HepG2 (cell line): ENCODE results near the gene RIOK3. TPM values are rescaled to one million over a fixed set of nuclear protein-coding genes. Genes with fewer than 3 reads are reported as not detected.

Experiments used
- ATAC-seq: fragments of 200-7000 bp; cut with Tn5 transposase; 3 replicates; pipeline ENCODE4 v1.9.1; 2020; ENCODE audit warnings: mild to moderate bottlenecking, moderate library complexity
- BruUV-seq: library from RNA; stranded (reverse); fragments of 400-500 nt; replicated peaks from 2 replicates; lab custom pipeline; 2021; lab: Mats Ljungman, UMichigan
- CTCF ChIA-PET: fragments of 300-600 bp; formaldehyde crosslinking; extraction: SDS; loops from one replicate; lab custom pipeline; 2021; ENCODE audit warnings: low total read pairs, inconsistent platforms, low intra/inter-chr PET ratio; lab: Yijun Ruan, JAX
- POLR2A ChIA-PET: fragments of 350-600 bp; sonication (Branson Sonifier 250); formaldehyde crosslinking; loops from one replicate; lab custom pipeline; 2020; ENCODE audit warnings: antibody characterized with exemption, inconsistent platforms; lab: Yijun Ruan, JAX
- DNase-seq: peaks from one replicate; pipeline ENCODE4 v3.0.0-alpha.2; 2015; ENCODE audit warnings: low spot score
- FAIRE-seq: peaks from 3 replicates; lab custom pipeline; 2011; peaks lifted over from hg19 to GRCh38; lab: Jason Lieb, UNC
- H2AFZ ChIP-seq: one replicate; pipeline ENCODE4 v1.6.1; 2011; ENCODE audit warnings: low read length, inconsistent platforms
- H3K27ac ChIP-seq: fragments of 300-600 bp; 3 replicates; pipeline ENCODE4 v1.8.0; 2011; ENCODE audit warnings: mixed run types, mild to moderate bottlenecking, mixed read lengths, low read length, inconsistent platforms; ENCODE audit not compliant: insufficient read depth; ENCODE audit errors: extremely low read length
- H3K27me3 ChIP-seq, 2 experiments: fragments of 200-600 bp in 1 of 2; 2 replicates in 1 of 2; 3 replicates in 1 of 2; pipeline versions ENCODE4 v1.6.0 to v1.8.0; 2011; ENCODE audit warnings: low read length in 2 of 2, mild to moderate bottlenecking in 2 of 2, moderate library complexity in 2 of 2, inconsistent platforms in 1 of 2; ENCODE audit not compliant: insufficient read depth in 2 of 2, control insufficient read depth in 1 of 2
- H3K36me3 ChIP-seq, 2 experiments: fragments of 200-600 bp in 1 of 2; replicated peaks in 1 of 2; 2 replicates in 1 of 2; 3 replicates in 1 of 2; pipeline versions ENCODE4 v1.5.1 to v1.8.0; 2011; ENCODE audit warnings: low read length in 2 of 2, inconsistent platforms in 1 of 2; ENCODE audit not compliant: insufficient read depth in 2 of 2, control insufficient read depth in 1 of 2
- H3K4me1 ChIP-seq: 2 replicates; pipeline ENCODE4 v1.5.1; 2012; ENCODE audit warnings: low read length, inconsistent platforms; ENCODE audit not compliant: insufficient read depth
- H3K4me2 ChIP-seq: 2 replicates; pipeline ENCODE4 v1.6.0; 2011; ENCODE audit warnings: low read depth, low read length, inconsistent platforms
- H3K4me3 ChIP-seq, 3 experiments: fragments of 200-600 bp in 1 of 3; sonication (generic), shearing (Covaris generic) in 1 of 3; replicated peaks in 1 of 3; 2 replicates each; pipeline ENCODE4 v1.5.1; 2011 to 2016; ENCODE audit warnings: low read length in 3 of 3, inconsistent platforms in 2 of 3, low read depth in 2 of 3, mild to moderate bottlenecking in 2 of 3, control low read depth in 1 of 3, mixed read lengths in 1 of 3; ENCODE audit not compliant: insufficient read depth in 1 of 3
- H3K79me2 ChIP-seq: one replicate; pipeline ENCODE4 v1.6.1; 2011; ENCODE audit warnings: low read length, inconsistent platforms; ENCODE audit not compliant: insufficient read depth
- H3K9ac ChIP-seq: 2 replicates; pipeline ENCODE4 v1.6.0; 2011; ENCODE audit warnings: mild to moderate bottlenecking, low read depth, low read length, inconsistent platforms; ENCODE audit not compliant: insufficient read depth
- H3K9me3 ChIP-seq: 2 replicates; pipeline ENCODE4 v1.5.1; 2012; ENCODE audit warnings: mild to moderate bottlenecking, low read length
- H4K20me1 ChIP-seq: 2 replicates; pipeline ENCODE4 v1.6.0; 2011; ENCODE audit warnings: inconsistent platforms, mild to moderate bottlenecking, low read length, moderate library complexity; ENCODE audit not compliant: insufficient read depth
- CREM ChIP-seq, 2 experiments: sonication (generic) in 1 of 2; formaldehyde crosslinking in 1 of 2; IDR thresholded peaks; 2 replicates each; pipeline versions ENCODE4 v1.4.0 to v1.6.1; 2016 to 2020; ENCODE audit warnings: antibody characterized with exemption in 1 of 2, mild to moderate bottlenecking in 1 of 2, missing genetic modification reagents in 1 of 2
- HNRNPH1 ChIP-seq: fragments of 200-400 bp; formaldehyde crosslinking; optimal IDR thresholded peaks from 2 replicates; pipeline ENCODE3; 2017; ENCODE audit warnings: mild to moderate bottlenecking, low read depth, low read length
- KMT2B ChIP-seq: IDR thresholded peaks from 2 replicates; pipeline ENCODE4 v1.6.1; 2016; ENCODE audit warnings: missing genetic modification reagents, missing compliant biosample characterization
- ZHX1 ChIP-seq: sonication (generic); formaldehyde crosslinking; IDR thresholded peaks from 2 replicates; pipeline ENCODE4 v1.8.1; 2022; ENCODE audit warnings: low read depth, mild to moderate bottlenecking, missing genetic modification reagents
- ZNF12 ChIP-seq: sonication (generic); formaldehyde crosslinking; IDR thresholded peaks from 2 replicates; pipeline ENCODE4 v1.5.0; 2020; ENCODE audit warnings: missing genetic modification reagents
- ZNF569 ChIP-seq: sonication (generic); formaldehyde crosslinking; IDR thresholded peaks from 2 replicates; pipeline ENCODE4 v1.5.0; 2020; ENCODE audit warnings: mild to moderate bottlenecking, missing genetic modification reagents, moderate library complexity, borderline replicate concordance
- ZNF770 ChIP-seq: sonication (generic); formaldehyde crosslinking; IDR thresholded peaks from 2 replicates; pipeline ENCODE4 v1.5.0; 2020; ENCODE audit warnings: mild to moderate bottlenecking, missing genetic modification reagents
- WGBS: methylation state at CpG from one replicate; pipeline ENCODE4 v1.1.6; 2017; ENCODE audit warnings: low lambda C conversion rate; 5-methylcytosine and 5-hydroxymethylcytosine counted together
- in situ Hi-C: cut with HindIII; loops from 2 replicates; pipeline ENCODE4 v1.10.0; 2017; ENCODE audit warnings: low pct_unique_long_range_greater_than_20kb; ENCODE audit not compliant: extremely low pct_ligation_motif_present
- intact Hi-C: fragments of 100-400 bp; cut with micrococcal nuclease; formaldehyde crosslinking; loops from one replicate; pipeline ENCODE4 v1.10.0; 2022; ENCODE audit not compliant: unreplicated experiment
- polyA plus RNA-seq, 8 experiments: library from polyadenylated mRNA; depleted of rRNA in 3 of 8; stranded (reverse) in 7 of 8; unstranded in 1 of 8; fragments of >200 nt; fragmentation: Illumina TruSeq in 4 of 8; extraction: Trizol in 4 of 8; gene quantifications; 2 replicates each; pipeline versions ENCODE4 v1.2.1 to v1.2.3, GENCODE V29; 2011 to 2016; ENCODE audit warnings: low read depth in 4 of 8, missing spikeins in 1 of 8, mixed read lengths in 1 of 8; ENCODE audit not compliant: insufficient read depth in 1 of 8
- total RNA-seq, 5 experiments: library from RNA; depleted of rRNA; stranded (reverse); fragments of >200 nt; fragmentation: Illumina TruSeq; extraction: Trizol; gene quantifications; 2 replicates each; pipeline ENCODE4 v1.2.3, GENCODE V29; 2016; ENCODE audit warnings: low read depth in 1 of 5
- TF ChIP-seq, protein P1 (sequence below): sonication (generic); formaldehyde crosslinking; IDR thresholded peaks from 2 replicates; pipeline ENCODE4 v1.8.1; 2023; ENCODE audit warnings: mild to moderate bottlenecking, inconsistent platforms, moderate library complexity, missing genetic modification reagents, borderline replicate concordance
- TF ChIP-seq, protein P2 (sequence below): sonication (generic); formaldehyde crosslinking; IDR thresholded peaks from 2 replicates; pipeline ENCODE4 v1.4.0; 2020; ENCODE audit warnings: mild to moderate bottlenecking, missing genetic modification reagents, borderline replicate concordance

RIOK3 gene
- total and polyA plus RNA-seq, 2 of the 13 experiments (the other 11 are each of a cell fraction or from before 2014, with no cell fraction given) = 26.7 to 36.0 TPM

DNA sequence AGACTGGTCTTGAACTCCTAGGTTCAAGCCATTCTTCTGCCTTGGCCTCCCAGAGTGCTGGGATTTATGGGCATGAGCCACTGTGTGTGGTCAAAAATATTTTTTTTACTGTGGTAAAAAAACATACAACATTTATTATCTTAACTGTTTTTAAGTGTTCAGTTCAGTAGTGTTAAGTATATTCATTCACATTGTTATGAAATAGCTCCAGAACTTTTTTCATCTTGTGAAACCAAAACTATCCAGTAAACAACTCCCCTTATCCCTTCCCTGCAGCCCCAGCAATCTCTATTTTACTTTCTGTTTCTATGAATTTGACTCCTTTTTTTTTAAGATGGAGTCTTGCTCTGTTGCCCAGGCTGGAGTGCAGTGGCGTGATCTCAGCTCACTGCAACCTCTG is 59.6 kb downstream of the RIOK3 start (continued):
- no peak for TF ChIP-seq ZHX1 (CRISPR knock-in tag)

GRCh38 chr18:23515911-23516546 is 62.9 kb downstream of the RIOK3 start:
- H3K4me1 ChIP-seq = peaks cover 5% of the 10 kb centered on the region; the same call in 1 of the 2 replicates
- peak; percentile 92 for FAIRE-seq
- BruUV-seq = no TSS peak
- no peak overlapping the region for H3K4me2 ChIP-seq
- 69% methylated on average over 13 of the region's 17 CpGs for WGBS
- peaks cover 7 to 47% of the 10 kb centered on the region in 2 experiments; a peak in 4 of 5 replicates for H3K36me3 ChIP-seq
- no peak overlapping the region for H3K9ac ChIP-seq
- intact Hi-C loops = loop anchor here (1.0 to 10.0 kb wide), 3 partner anchors 41 to 189 kb away; no protein-coding TSS in a partner anchor
- H3K4me3 ChIP-seq = no peak overlapping the region
- no peaks in the 10 kb centered on the region for H4K20me1 ChIP-seq
- no peaks in the 10 kb centered on the region for H3K27me3 ChIP-seq
- H3K79me2 ChIP-seq = no peaks in the 10 kb centered on the region
- H3K27ac ChIP-seq = peak overlapping the region; percentile 17
- ATAC-seq = peak; percentile 99
- H3K9me3 ChIP-seq = no peaks in the 10 kb centered on the region
- no peak overlapping the region for H2AFZ ChIP-seq
- DNase-seq = peak; percentile 76
- CTCF ChIA-PET = interaction anchor here (0.6 to 1.4 kb wide), 6 partner anchors 15 to 297 kb away, joined by 3 to 6 read pairs (median 4); partner anchors contain the start of gene NPC1
- POLR2A ChIA-PET = interaction anchor here (1.1 kb wide), 1 partner anchor 69 kb away, joined by 3 read pairs; no protein-coding TSS in a partner anchor
- in situ Hi-C loops = loop anchor here (5.0 to 10.0 kb wide), 2 partner anchors 71 to 189 kb away; partner anchors contain the start of gene NPC1
- no peak for TF ChIP-seq CREM (IDR thresholded peaks at IDR 0.05)
- TF ChIP-seq CREM (CRISPR knock-in tag; IDR thresholded peaks at IDR 0.05) = no peak
- no peak for TF ChIP-seq ZNF12 (CRISPR knock-in tag)
- TF ChIP-seq HNRNPH1 = no peak
- TF ChIP-seq, protein P1, sequence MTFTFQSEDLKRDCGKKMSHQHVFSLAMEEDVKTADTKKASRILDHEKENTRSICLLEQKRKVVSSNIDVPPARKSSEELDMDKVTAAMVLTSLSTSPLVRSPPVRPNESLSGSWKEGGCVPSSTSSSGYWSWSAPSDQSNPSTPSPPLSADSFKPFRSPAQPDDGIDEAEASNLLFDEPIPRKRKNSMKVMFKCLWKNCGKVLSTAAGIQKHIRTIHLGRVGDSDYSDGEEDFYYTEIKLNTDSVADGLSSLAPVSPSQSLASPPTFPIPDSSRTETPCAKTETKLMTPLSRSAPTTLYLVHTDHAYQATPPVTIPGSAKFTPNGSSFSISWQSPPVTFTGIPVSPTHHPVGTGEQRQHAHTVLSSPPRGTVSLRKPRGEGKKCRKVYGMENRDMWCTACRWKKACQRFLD (CRISPR knock-in tag) = no peak
- TF ChIP-seq ZNF770 (CRISPR knock-in tag) = no peak
- peak; percentile 53; the same call in 1 of the 2 replicates for TF ChIP-seq KMT2B (CRISPR knock-in tag)
- TF ChIP-seq, protein P2, sequence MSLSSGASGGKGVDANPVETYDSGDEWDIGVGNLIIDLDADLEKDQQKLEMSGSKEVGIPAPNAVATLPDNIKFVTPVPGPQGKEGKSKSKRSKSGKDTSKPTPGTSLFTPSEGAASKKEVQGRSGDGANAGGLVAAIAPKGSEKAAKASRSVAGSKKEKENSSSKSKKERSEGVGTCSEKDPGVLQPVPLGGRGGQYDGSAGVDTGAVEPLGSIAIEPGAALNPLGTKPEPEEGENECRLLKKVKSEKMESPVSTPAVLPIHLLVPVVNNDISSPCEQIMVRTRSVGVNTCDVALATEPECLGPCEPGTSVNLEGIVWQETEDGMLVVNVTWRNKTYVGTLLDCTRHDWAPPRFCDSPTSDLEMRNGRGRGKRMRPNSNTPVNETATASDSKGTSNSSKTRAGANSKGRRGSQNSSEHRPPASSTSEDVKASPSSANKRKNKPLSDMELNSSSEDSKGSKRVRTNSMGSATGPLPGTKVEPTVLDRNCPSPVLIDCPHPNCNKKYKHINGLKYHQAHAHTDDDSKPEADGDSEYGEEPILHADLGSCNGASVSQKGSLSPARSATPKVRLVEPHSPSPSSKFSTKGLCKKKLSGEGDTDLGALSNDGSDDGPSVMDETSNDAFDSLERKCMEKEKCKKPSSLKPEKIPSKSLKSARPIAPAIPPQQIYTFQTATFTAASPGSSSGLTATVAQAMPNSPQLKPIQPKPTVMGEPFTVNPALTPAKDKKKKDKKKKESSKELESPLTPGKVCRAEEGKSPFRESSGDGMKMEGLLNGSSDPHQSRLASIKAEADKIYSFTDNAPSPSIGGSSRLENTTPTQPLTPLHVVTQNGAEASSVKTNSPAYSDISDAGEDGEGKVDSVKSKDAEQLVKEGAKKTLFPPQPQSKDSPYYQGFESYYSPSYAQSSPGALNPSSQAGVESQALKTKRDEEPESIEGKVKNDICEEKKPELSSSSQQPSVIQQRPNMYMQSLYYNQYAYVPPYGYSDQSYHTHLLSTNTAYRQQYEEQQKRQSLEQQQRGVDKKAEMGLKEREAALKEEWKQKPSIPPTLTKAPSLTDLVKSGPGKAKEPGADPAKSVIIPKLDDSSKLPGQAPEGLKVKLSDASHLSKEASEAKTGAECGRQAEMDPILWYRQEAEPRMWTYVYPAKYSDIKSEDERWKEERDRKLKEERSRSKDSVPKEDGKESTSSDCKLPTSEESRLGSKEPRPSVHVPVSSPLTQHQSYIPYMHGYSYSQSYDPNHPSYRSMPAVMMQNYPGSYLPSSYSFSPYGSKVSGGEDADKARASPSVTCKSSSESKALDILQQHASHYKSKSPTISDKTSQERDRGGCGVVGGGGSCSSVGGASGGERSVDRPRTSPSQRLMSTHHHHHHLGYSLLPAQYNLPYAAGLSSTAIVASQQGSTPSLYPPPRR (CRISPR knock-in tag) = no peak
- TF ChIP-seq ZNF569 = no peak
